Activated gamma-delta T cell (primary cell): ENCODE data around the gene RGS6.

ENCODE experiments used
- DNase-seq: peaks from one replicate; lab custom pipeline; 2025; lab: John Stamatoyannopoulos, UW

The RGS6 gene

DNA sequence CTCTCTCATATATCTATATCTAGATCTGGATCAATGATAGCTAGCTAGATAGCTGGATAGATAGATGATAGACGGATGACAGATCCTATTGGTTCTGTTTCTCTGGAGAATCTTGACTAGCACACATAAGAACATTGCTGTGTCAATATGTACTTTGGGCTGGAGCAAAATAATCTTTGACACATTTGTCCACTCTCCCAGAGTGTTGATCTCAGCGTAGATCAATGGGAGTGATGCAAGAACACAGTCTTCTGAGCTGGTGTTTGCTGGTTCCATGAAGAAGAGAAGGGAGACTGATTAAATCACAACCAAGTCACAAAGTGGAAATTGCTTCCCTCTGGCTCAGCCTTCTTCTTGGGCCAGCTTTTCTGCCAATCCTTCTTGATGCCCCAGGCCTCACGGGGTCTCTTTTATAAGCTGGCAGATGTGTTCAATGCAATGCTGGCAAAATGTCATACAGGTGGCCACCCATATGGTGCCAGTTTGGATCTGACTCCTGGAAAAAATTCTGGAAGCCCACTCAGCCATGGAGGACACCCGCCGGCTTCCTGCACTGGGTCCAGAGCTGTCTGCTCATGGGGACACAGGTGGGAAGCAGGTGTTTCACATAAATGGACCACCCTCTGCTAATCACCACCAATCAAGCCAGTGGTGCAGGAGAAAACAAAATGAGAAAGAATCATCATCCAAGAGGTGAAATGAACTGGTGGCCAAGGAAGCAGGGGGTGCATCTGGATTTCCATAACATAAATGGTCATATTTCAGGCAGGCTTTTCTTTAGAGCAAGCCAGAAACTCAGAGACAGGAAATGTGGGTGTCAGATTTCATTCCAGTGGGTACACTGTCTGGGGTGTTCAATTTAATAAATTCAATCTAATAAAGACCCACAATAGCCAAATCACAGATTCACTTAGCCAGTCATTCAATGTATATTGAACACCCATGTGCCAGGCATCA lies 651.4 kb downstream of the RGS6 start:
- no peak for DNase-seq

DNA sequence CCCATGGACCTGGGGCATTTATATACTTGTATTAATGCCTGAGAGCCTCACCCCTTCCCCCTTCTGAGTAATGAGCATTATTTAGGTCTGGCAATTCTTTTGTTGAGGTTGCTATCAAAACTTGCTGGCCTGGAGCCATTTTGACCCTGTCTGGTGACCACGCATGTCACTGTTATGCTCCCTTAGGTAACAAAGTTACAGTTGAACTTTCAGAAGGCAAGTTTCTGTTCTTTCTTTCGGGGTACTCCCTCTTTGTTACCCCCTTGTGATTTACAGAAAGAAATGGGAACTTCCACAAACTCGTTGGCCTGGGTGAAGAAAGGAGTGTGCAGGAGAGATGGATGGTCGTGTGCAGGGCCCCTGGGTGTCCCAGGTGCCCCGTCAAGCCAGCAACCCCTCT lies 656.3 kb downstream of the RGS6 start:
- no peak for DNase-seq

DNA sequence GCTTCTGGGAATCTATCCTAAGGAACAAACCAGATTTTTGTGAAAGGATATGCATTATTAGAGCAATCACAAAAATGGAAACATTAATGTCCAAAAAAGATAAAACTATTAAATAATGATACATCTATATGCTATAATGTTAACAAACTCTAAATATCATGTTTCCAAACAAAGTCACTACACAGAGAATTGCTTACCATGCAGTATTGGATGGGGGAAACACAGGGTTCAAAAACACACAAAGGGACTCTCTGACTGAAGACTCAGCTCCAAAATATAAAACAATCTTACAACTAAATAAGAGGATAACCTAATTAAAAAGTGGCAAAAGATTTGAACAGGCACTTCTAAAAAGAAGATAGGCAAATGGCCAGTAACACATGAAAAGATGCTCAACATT lies 657.4 kb downstream of the RGS6 start:
- no peak for DNase-seq

DNA sequence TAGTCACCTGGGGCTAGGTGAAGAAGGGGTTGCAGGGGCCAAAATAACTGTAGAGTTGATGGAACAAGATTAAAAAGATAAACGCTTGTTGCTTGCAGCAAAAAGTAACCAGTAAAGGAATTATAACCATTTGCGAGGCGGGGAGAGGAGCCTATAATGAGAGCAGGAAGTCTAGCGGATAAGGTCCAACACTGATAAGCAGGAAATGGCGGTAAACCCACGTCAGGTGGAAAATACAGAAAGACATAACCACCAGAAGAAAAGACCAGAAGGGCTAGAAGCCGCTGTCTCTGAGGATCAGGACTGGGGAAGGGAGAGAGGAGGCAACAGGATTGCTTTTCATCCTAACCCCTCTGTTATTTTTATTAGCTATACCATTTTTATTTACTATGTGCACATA lies 658.3 kb downstream of the RGS6 start:
- DNase-seq, result no peak

DNA sequence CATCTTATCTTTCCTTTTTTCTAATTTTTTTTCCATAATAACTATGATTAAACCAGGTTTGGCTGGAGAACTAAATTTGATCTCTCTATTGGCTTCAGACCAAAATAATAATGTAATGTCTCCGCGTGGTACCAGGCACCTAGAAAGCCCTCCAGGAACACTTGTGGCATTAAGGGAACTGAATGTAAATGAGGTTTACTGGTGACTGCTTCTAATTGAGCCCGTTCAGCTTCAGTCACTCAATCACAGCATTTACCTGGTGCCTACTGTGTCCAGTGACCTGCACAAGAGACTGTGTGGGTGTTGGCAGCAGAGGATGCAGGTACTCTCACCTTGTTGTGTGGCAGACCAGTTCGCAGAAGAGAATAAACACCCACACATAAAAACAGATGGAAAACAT lies 659.2 kb downstream of the RGS6 start:
- no peak for DNase-seq

DNA sequence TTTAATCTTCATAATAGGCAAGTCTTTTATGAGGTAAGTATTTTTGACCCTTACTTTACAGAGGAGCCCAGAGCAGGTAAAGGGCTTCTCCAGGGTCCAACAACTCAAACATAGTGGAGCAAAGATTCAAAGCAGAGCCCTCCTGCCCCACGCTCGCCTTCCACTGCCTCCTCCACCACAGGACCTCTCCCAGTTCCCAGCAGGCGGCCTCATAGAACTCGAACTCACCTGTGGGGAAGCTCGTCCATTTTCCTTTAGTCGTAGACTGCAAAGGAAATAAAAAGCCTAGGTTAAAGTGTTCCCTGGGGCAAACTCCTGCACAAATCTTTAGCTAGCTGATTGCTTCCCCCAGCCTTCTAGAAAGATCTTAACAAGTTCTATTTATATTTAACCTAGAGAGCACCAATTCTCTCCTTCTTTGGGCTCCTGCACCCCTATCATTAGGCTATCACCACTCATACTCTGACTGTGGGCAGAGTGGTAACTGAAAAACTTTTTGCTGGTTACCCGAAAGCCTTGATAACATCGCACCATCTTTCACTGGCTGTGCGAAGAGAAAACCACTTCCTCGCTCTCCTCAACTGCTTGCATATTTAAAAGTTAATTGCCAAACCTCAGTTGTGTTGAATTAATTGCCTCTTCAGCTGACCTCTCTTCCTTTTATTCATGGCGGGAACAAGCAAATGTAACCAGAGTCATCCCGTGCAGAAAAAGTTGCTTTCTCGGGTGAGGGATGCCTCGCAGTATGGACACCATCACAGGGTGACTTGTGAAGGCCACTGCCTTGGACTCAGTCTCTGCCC lies 662.1 kb downstream of the RGS6 start:
- DNase-seq, result no peak

DNA sequence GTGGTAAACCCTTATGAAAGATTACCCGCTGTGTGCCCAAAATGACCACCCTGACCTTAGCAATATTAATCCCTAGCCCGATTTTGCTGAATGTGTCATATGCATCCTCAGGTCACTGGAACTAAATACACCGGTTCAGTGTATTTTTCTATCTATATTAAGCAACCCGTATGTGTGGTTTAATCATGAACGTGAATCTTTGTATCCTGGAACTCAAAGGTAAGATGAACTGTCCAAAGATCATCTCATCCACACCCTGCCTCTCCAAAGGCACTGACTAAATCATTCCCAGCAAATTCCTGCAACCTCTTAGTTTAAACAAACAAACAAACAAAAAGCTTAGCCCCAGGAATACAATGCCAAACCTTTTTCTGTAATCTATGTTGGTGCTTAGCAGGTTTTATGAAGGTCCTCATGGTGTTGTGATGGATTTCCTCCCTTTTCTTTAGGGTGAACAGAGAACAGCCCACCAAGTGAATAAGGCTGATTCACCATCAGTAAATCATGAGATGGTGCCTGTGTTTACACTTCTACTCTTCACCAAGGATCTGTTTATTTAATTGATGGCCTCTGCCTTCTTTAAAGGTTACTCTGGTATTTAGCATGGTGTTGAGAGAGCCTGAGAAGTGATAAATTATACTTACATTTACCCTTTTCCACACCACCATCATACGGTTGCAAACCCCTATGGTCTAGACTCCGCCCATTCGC lies 663.1 kb downstream of the RGS6 start:
- DNase-seq, result no peak

DNA sequence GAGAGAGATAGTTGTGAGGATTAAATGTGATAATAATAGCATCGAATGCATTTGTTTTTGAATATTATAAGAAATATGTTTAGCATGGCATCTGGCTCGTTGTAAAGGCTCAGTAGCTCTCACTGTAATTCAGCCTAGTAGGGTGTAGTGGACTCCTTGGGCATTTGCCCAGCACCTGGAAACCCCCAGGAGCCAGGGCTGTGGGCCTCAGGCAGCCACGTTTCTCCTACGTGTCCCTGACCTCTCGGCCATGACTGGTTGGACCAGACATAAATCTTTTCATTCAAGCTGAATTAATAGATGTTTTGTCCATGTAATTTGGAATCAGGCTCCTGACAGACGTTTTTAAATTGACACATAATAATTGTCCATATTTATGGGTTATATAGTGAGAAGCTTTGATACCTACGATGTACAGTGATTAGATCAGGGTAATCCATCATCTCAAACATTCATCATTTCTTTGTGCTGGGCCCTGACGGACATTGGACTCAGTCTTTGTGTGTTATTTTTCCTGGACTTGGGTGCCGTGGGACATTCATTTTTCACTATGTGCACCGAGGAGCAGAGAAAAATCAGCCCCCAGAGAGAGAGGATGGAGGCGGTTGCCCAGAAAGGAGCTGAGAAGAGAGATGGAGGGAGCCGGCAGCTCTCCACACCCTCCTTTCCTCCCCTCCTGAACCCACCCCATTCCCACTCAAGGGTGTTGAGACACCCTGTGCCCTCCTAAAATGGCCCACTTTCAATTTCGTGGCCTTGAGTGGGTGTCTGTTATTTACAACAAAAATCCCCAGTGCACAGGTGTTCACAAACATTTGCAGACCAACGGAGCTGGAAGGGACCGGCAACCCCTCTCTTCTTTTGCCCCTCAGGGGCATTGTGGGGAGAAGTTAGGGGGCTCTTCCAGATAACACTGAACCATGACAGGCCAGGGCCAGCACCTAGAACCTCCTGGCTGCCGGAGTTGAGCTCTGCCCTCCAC lies 665.3 kb downstream of the RGS6 start:
- DNase-seq, result no peak

DNA sequence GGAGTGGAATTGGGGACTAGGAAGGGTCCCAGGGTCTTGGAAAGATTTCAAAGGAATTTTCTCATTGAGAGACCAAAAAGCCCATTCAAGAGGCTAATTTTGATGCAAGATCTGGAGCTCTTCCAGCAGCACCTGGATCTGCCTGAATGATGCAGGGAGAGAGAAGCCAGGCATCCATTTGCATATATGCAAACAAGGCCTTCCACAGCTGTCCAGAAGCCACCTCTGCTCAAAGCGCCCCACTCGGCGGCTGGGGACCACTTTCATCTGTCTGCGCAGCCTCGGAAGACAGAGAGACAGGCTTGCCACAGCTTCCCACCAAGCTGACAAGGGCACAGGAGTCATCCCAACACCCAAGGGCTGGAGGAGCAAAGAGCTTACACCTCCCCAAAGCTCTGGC lies 666.1 kb downstream of the RGS6 start:
- no peak for DNase-seq

DNA sequence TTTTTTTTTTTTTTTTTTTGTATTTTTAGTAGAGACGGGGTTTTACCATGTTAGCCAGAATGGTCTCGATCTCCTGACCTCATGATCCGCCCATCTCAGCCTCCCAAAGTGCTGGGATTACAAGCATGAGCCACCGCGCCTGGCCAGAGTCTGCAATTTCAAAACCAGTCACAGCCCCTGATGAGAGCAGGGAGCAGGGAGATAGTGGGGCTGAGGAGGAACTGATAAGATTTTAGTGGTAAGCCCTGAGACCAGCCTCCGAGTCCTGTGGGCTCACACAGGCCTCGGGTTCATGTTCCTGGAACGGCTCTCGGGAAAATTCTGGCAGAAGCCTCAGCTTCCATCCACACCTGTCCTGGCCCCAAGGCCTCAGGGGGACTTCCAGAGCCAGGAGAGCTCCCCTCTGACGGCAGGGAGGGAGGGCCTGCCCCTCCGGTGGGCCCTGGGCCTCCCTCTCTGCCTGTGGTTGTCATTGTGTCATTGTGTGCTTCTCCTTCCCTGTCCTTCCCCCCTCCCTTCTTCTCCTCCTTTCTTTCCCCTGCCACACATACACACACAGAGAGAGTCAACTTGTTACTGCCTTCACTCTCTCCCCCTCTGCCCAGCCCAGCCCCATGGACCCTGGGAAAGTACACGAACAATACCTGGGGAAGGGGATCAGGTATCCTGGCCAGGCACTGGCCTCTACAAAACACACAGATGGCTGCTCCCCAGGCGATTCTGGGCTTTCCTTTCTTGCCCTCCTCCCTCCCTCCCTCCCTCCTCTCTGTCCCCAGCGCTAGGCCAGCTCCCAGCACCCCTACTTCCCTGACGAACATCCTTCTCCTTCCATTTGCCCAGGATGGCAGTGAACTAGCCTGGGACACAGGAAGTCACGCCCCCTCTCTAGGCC lies 667.6 kb downstream of the RGS6 start:
- DNase-seq, result no peak

DNA sequence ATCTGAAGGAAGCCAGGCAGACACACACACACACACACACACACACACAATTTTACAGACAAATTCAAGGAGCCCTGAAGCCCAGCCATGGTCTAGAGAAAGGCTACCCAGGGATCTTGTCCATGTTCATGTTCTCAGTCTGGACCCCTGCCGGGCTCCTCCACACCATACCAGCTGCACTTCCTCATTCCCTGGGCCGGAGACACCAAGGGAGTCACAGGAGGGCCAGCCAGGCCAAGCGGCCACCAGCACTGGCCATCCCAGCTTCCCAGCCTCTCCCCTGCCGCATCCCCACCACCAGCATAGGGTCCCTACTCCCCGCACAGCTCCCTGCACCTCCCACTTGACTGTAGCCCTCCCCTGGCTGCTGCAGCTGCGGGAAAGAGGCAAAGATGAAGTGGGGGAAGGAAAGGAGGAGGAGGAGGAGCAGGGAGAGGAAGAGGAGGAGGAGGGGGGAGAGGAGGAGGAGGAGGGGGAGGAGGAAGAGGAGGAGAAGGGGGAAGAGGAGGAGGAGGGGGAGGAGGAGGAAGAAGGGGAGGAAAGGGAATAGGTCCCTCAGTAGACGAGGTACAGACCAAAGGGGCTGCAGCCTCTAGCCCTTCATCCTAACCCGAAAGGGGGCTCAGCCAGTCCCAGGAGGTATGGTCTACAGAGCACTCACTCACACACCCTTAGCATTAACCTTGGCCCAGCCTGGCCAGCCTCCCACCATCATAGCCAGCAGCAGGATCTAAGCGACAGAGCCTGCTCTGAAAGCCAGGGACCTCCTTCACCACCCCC lies 668.5 kb downstream of the RGS6 start:
- no peak for DNase-seq

DNA sequence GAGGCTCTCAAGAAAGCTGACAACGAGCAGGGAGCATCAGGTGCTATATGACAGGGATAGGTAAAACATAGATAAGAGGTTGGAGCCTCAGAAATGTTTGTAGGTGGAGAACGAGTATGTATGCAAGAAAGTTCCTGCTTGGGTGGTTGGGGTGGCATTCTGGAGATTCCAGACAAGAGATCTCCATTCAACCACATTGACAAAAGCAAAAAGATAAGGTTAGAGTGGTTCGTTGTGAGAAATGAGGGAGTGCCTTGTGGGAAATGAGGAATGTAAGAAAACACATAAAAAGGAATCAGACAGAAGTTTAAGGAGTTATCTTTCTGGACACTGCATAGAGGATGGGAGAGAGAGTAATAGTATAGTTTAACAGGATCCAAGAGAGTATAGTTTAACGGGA lies 671.4 kb downstream of the RGS6 start:
- no peak for DNase-seq

DNA sequence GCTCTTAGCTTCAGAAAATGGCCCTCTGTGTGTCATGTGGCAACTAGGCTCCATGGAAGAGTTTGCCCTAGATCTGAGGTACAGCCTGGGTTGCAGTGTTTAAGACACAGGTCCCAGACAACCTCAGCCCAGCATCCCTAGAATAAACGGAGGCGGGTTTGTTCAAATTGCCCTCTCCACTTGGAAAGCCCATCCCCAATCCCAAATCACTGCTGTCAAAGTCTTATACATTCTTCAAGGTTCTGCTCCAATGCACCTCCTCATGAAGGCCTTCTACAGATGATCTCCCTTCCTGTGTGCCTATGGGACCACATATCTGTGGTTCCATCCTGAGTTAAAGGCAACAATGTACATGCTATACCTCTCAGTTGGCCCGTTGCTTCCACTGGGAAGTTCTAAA lies 671.9 kb downstream of the RGS6 start:
- DNase-seq, result no peak

DNA sequence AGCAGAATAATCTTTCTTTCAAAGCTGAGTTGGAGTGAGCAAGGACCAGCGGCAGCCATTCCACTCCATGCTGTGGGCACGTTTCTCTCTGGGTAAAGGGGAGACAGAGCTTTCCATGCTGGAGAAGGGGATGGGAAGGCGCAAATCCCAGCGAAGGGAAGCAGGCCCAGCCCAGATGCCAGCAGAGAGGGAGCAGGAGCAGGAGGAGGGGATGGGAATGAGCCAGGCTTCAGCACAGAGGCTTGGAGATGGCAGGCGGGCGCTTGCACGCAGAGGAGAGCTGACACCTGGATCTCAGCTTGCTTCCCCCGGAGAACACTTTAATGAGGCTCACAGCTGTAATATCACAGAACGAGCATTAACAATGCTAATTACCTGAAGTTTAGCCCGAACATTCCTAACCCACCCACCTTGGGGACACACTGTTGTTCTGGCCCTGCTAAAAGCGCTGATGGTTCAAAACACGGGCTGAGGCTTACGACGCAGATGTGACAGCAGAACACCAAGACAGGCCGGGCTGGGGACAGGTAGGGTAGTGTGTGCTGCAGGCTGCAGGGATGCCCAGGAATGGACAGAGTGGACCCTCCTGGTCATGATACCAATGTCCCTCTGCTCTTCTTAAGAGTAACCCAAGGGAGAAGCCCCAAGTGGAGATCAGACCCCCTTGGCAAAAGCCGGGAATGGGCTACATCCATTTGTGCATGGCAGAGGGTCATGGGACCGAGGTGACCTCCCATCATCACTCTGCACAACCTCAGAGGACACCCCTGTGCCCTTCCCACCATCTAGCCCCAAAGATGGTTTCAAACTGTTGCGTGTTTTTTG lies 673.1 kb downstream of the RGS6 start:
- DNase-seq, result no peak

DNA sequence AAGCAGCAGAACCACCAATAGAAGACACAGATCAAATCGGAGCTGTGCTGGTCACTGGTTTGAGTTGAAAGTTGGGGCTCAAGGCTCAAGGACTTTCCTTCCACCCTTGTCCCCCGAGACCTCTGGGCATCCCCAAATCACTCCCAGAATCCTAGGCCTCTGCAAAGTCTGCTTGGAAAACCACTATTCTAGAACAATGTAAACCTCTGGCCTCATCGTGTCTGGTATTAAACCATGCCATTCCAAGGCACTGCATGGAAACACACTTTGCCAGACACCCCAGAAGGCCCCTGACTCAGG lies 673.6 kb downstream of the RGS6 start:
- no peak for DNase-seq

DNA sequence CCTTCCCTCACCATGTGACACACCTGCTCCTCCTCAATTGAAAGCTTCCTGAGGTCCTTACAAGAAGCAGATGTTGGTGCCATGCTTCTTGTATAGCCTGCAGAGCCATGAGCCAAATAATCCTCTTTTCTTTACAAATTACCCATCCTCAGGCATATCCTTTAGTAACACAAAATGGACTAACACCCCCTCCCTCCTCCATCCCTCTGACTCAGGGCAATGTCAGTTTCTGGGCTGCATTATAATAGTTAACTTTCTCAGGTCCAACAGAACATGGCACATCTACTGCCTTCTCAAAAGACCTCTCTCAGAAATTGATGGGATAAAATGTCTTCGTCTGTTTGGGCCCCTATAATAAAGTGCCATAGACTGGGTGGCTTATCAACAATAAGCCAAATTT lies 674.6 kb downstream of the RGS6 start:
- DNase-seq, result no peak

DNA sequence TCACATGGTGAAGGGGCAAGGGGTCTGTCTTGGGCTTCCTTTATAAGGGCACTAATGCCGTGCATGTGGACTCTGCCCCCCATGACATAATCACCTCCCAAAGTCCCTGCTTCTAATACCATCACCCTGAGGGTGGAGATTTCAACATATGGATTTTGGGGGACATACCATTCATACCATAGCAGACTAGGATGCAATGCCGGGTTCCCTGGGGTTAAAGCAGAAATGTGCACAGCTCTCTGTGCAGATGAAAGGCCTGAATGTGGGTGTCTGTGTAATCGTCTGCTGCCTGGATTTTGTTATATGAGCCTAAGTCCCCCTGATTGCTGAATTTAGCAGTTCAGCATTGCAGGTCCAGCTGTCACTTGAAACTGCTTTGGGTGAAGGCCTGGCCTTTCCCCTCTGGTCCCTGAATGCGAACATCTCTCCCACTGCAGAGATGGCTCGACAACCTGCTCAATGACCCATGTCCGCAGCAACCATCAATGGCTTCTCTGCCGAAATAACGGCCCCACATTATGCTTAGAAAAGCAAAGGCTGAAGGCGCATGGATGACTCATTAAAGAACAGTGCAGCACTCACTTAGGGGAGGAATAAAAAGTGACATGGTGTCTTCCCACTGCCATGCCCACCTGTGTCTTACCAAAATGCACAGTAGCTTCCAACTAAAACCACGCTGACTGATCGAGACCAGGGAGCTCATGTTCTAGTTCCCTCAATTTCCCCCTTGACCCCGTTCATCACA lies 675.3 kb downstream of the RGS6 start:
- DNase-seq, result no peak
